Jurkat, Clone E6-1 (cell line): ENCODE measurements around the gene TAL2.
"Not testable (repeated sequence)": the region's sequence is repeated elsewhere in the genome, so short reads cannot be mapped to it uniquely, and the experiment has no call there.

ENCODE experiments used
- DNase-seq: peaks from one replicate; pipeline ENCODE4 v3.0.0-alpha.2; 2011; ENCODE audit warnings: low read depth, low spot score
- H3K4me3 ChIP-seq: 2 replicates; pipeline ENCODE4 v1.5.1; 2011; ENCODE audit warnings: mild to moderate bottlenecking, low read length, control low read depth, moderate library complexity

TAL2 gene

DNA sequence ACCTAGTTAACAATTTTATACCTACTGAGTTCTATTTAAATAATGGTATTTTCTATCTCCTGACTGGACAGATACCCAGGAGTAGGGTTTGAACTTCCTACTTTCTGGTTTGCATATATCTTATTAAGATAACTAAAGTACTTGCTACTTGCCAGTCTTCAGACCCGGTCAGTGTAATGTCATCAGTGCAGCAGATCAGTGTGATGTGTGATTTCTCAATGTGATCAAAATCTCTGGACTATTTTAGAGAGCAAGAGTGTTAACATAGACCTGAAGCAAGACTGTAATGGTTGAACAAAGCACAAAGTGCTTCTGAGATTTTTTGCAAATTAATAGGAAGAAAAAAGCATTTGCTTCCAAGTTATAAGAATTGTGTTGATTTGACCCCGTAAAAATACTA is 38.9 kb downstream of the TAL2 start:
- DNase-seq, result no peak
- H3K4me3 ChIP-seq, result no peak overlapping the region

GRCh38 chr9:105702207-105702606 is 40.0 kb downstream of the TAL2 start:
- no peak for DNase-seq
- H3K4me3 ChIP-seq, result no peak overlapping the region

- not testable (repeated sequence) for DNase-seq, H3K4me3 ChIP-seq
Observed at GRCh38 chr9:105703638-105704037, 41.4 kb downstream of the TAL2 start.

GRCh38 chr9:105706156-105706555 is 43.9 kb downstream of the TAL2 start:
- no peak overlapping the region for H3K4me3 ChIP-seq
- DNase-seq, result no peak

DNA sequence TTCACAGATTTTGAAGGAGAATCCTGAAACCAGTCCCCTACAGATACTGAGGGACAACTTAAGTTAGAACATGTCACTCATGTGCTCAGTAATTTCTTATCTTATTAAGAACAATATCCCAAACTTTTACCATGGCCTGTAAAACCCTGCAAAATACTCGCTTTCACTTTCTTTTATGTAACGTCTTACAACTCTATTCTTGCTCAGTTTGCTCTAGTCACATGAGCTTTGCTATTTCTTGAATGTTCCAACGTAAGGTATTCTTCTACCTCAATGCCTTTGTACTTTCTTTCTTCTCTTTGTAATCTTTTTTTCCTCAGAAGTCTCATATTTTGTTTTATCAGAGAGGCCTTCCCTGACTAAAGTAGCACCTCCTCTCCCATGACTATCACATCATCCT is 46.1 kb downstream of the TAL2 start:
- H3K4me3 ChIP-seq, result no peak overlapping the region
- no peak for DNase-seq

DNA sequence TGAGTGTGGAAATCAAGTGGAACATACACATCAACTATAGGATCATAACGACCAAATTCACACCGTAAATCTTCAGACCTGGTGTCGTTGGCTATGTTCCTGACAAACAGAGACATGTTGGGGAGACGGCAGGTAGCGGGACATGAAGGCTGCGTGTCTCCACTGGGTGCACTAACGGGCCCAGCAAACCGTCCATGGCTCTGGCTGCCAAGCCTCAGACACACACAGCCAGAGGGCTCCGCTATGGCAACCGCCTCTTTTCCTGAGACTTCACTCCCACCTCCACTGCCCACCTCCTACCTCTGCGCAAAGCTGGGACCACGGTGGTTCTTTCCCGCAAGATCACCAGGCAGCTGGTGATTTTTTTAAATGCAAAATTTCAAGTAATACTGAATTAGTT is 48.4 kb downstream of the TAL2 start:
- DNase-seq, result no peak
- no peak overlapping the region for H3K4me3 ChIP-seq

DNA sequence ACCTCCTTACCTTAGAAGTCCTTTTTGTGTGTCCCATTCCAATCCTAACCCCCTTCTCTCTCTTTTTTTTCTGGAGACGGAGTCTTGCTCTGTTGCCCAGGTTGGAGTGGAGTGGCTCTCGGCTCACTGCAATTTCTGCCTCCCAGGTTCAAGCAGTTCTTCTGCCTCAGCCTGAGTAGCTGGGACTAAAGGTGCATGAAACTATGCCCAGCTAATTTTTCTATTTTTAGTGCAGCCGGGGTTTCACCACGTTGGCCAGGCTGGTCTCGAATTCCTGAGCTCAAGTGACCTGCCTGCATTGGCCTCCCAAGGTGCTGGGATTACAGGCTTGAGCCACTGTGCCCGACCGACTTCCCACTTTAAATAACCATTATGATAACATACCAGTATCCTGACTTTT is 49.6 kb downstream of the TAL2 start:
- DNase-seq, result no peak
- H3K4me3 ChIP-seq, result no peak overlapping the region

DNA sequence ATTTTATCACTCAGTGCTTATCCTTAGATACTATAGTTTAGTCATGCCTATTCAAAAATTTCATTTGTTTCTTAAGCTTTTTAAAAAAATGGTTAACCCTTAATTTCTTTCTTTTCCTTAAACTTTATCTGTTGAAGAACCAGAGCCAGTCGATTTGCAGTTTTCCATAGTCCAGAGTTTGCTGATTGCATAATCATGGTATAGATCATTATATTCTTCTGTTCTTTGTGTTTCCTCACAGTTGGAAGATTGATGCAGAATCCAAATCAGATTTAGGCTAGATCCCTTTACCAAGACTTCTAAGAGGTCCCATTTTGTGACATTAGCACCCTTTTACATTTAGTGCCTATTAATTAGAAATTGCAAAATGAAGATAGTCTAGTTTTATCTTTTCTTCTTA is 50.0 kb downstream of the TAL2 start:
- no peak for DNase-seq
- no peak overlapping the region for H3K4me3 ChIP-seq
